AG04450 (cell line): ENCODE measurements around the gene FASTKD2. TPM values are rescaled to one million over a fixed set of nuclear protein-coding genes. Genes with fewer than 3 reads are reported as not detected.

Experiments used
- CTCF ChIA-PET: fragments of 300-600, 350-600 bp; formaldehyde crosslinking; extraction: SDS; loops from one replicate; lab custom pipeline; 2022; ENCODE audit warnings: antibody characterized with exemption, inconsistent platforms; lab: Charles Lee
- POLR2A ChIA-PET: fragments of 350-600 bp; formaldehyde crosslinking; extraction: SDS; loops from one replicate; lab custom pipeline; 2021; ENCODE audit warnings: antibody characterized with exemption, inconsistent platforms; lab: Yijun Ruan, JAX
- DNase-seq: peaks from one replicate; pipeline ENCODE4 v3.0.0-alpha.2; 2011; ENCODE audit warnings: low read depth, low spot score
- H3K27ac ChIP-seq: one replicate; pipeline ENCODE4 v1.5.1; 2012; ENCODE audit warnings: low read depth, low read length, control low read depth
- H3K27me3 ChIP-seq: one replicate; pipeline ENCODE4 v1.6.0; 2012; ENCODE audit warnings: low read length; ENCODE audit not compliant: control insufficient read depth, insufficient read depth
- H3K4me3 ChIP-seq: 2 replicates; pipeline ENCODE4 v1.5.1; 2011; ENCODE audit warnings: mild to moderate bottlenecking, low read depth, low read length, control low read depth
- H3K9me3 ChIP-seq: 2 replicates; pipeline ENCODE4 v1.5.1; 2012; ENCODE audit warnings: low read length; ENCODE audit not compliant: control insufficient read depth, insufficient read depth
- polyA plus RNA-seq: library from polyadenylated mRNA; depleted of rRNA; stranded (reverse); fragments of >200 nt; gene quantifications from 2 replicates; pipeline ENCODE4 v1.2.3, GENCODE V29; 2011; rRNA removed
- small RNA-seq: library from RNA; depleted of rRNA; stranded (forward); fragments of <200 nt; gene quantifications from one replicate; pipeline ENCODE3, GENCODE V24; 2012; ENCODE audit warnings: low read depth; ENCODE audit not compliant: insufficient read length
- TF ChIP-seq, protein P1 (sequence below): IDR thresholded peaks from 2 replicates; pipeline ENCODE4 v1.5.1; 2011; ENCODE audit warnings: low read depth, low read length, control low read depth, inconsistent platforms

Gene FASTKD2
- polyA plus RNA-seq, 1 experiment = 37.2 TPM

DNA sequence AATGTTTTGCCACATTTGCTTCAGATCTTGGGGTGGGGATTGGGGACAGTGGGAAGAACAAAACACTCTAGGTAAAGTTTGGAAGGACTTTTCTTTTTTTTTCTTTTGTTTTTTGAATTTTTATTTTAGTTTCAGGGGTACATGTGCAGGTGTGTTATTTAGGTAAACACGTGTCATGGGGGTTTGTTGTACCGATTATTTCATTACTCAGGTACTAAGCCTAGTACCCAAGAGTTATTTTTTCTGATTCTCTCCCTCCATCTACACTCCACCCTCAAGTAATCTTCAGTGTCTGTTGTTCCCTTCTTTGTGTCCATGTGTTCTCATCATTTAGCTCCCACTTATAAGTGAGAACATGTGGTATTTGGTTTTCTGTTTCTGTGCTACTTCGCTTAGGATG, 73.3 kb downstream of the FASTKD2 start:
- Histone ChIP-seq H3K27ac (no peak overlapping the region), H3K27me3 (no peaks in the 10 kb centered on the region), H3K4me3 (no peak overlapping the region), H3K9me3 (no peaks in the 10 kb centered on the region)
- DNase-seq = no peak
- ChIA-PET POLR2A (no interaction called here), CTCF (no interaction called here)
- TF ChIP-seq, protein P1, sequence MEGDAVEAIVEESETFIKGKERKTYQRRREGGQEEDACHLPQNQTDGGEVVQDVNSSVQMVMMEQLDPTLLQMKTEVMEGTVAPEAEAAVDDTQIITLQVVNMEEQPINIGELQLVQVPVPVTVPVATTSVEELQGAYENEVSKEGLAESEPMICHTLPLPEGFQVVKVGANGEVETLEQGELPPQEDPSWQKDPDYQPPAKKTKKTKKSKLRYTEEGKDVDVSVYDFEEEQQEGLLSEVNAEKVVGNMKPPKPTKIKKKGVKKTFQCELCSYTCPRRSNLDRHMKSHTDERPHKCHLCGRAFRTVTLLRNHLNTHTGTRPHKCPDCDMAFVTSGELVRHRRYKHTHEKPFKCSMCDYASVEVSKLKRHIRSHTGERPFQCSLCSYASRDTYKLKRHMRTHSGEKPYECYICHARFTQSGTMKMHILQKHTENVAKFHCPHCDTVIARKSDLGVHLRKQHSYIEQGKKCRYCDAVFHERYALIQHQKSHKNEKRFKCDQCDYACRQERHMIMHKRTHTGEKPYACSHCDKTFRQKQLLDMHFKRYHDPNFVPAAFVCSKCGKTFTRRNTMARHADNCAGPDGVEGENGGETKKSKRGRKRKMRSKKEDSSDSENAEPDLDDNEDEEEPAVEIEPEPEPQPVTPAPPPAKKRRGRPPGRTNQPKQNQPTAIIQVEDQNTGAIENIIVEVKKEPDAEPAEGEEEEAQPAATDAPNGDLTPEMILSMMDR = no peak

DNA sequence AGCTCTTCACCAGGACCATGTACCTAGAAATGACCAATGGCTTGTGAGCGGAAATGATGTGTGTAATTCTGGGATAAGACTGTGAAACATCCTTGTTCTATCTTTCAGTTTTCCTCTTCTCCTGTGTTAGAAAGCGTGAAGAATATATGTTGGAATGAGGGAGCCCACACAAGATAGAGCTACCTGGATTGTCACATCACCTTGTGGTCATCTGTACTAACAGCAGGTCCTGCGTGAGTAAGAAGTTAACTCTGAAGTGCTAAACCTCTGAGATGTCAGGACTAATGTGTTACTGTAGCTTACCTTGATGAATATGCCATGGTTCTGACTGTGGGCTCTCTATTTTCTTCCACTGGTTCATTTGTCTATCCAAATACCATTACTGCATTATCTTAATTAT, 75.6 kb downstream of the FASTKD2 start:
- no peak for DNase-seq
- no peak overlapping the region for H3K27ac ChIP-seq
- ChIA-PET CTCF (no interaction called here), POLR2A (no interaction called here)
- no peaks in the 10 kb centered on the region for H3K27me3 ChIP-seq
- no peaks in the 10 kb centered on the region for H3K9me3 ChIP-seq
- TF ChIP-seq, protein P1 = no peak
- no peak overlapping the region for H3K4me3 ChIP-seq

Small RNAs within 50 kb of the gene (small RNA-seq; reads per million reads assigned to genes)
- gene MIR3130-2 = not detected

Other genes starting within 250 kb of the FASTKD2 start
- gene FAM237A, start 123.1 kb upstream of the FASTKD2 start, polyA plus RNA-seq = not detected in 2 replicates
- not detected in 2 replicates for gene DYTN, start 47.2 kb upstream of the FASTKD2 start, polyA plus RNA-seq
- gene MDH1B, start 278 bp upstream of the FASTKD2 start, polyA plus RNA-seq = 0.78 and 1.3 TPM in 2 replicates
- 0.12 TPM in 1 of 2 replicates, not detected in the other for gene CPO, start 173.9 kb downstream of the FASTKD2 start, polyA plus RNA-seq